ENCODE data around the gene ASTN1.

ASTN1 gene

GRCh38 chr1:176850871-176851270, 313.6 kb downstream of the ASTN1 start:
- DNase-seq (ENCODE audit: low read depth in 1 of 2, low spot score in 1 of 2): no peak
- H3K27ac ChIP-seq (replicated peaks): no peak overlapping the region
- H3K4me3 ChIP-seq (replicated peaks; ENCODE audit: insufficient read depth, low read length): no peak overlapping the region
- TF ChIP-seq REST (IDR thresholded peaks at IDR 0.05; ENCODE audit: insufficient replicate concordance, low read depth) (no peak), GABPA (IDR thresholded peaks at IDR 0.05; ENCODE audit: low read depth) (no peak), SPI1 (IDR thresholded peaks at IDR 0.05; ENCODE audit: borderline replicate concordance, low read depth) (no peak), POLR2AphosphoS5 (IDR thresholded peaks at IDR 0.05; ENCODE audit: low read depth) (no peak)
- TF ChIP-seq, protein P1, sequence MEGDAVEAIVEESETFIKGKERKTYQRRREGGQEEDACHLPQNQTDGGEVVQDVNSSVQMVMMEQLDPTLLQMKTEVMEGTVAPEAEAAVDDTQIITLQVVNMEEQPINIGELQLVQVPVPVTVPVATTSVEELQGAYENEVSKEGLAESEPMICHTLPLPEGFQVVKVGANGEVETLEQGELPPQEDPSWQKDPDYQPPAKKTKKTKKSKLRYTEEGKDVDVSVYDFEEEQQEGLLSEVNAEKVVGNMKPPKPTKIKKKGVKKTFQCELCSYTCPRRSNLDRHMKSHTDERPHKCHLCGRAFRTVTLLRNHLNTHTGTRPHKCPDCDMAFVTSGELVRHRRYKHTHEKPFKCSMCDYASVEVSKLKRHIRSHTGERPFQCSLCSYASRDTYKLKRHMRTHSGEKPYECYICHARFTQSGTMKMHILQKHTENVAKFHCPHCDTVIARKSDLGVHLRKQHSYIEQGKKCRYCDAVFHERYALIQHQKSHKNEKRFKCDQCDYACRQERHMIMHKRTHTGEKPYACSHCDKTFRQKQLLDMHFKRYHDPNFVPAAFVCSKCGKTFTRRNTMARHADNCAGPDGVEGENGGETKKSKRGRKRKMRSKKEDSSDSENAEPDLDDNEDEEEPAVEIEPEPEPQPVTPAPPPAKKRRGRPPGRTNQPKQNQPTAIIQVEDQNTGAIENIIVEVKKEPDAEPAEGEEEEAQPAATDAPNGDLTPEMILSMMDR (IDR thresholded peaks at IDR 0.05; ENCODE audit: insufficient read depth, low read length): no peak
- H3K27me3 ChIP-seq (ENCODE audit: insufficient read depth, poor library complexity, severe bottlenecking): no peaks in the 10 kb centered on the region

- no peak for TF ChIP-seq GABPA (IDR thresholded peaks at IDR 0.05; ENCODE audit: low read depth)
- no peak for TF ChIP-seq REST (IDR thresholded peaks at IDR 0.05; ENCODE audit: insufficient replicate concordance, low read depth)
- no peak overlapping the region for H3K4me3 ChIP-seq (replicated peaks; ENCODE audit: insufficient read depth, low read length)
- no peak overlapping the region for H3K27ac ChIP-seq (replicated peaks)
- DNase-seq (ENCODE audit: low read depth in 1 of 2, low spot score in 1 of 2): no peak
- H3K27me3 ChIP-seq (ENCODE audit: insufficient read depth, poor library complexity, severe bottlenecking): no peaks in the 10 kb centered on the region
Observed at GRCh38 chr1:176849281-176849680, 315.2 kb downstream of the ASTN1 start.

- DNase-seq (ENCODE audit: low read depth in 1 of 2, low spot score in 1 of 2): no peak
Observed at GRCh38 chr1:176847052-176847451, 317.5 kb downstream of the ASTN1 start.

DNA sequence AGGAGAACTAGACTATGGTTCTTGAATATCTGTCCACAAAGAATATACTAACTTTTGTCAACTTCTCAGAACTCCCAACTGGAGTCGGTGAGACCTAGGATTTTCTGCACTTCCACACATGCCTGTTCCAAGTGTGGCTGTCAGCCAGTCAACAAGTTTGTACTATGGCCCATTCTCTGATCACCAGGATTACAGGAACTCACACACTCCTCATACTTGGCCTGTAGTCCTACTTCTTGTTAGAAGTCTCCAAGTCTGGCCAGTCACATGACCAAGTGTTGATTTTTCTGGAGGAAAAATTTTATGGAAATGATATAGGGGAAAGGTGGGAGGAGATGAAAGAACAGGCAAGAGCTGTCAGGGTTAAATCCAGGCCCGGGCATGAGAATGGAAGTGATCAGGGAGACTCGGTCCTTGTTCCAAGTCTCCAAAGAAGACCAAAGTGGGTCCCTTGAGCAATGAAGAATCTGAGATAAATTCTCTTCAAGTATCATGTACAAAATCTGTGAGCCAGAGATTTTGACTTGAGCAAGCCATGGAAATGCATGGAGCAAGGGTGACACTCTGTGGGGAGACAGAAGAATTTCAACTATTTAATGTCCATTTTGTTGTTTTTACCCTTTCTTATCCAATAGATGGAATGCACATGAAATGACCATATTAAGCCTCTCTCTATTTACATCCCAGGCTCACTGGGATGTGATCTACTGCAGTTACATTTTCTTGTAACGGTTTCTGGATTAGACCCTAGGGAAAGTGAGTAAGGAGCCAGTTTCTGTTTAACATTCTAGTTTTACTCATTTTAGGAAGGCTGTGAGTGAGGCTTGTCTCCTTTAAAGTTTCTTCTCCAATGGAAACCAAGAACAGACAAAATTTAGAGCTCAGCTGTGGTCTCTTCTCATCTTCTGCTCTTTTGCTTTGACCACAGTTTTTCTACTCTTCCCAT, 320.9 kb downstream of the ASTN1 start:
- no peak for TF ChIP-seq REST (IDR thresholded peaks at IDR 0.05; ENCODE audit: insufficient replicate concordance, low read depth)
- TF ChIP-seq GABPA (IDR thresholded peaks at IDR 0.05; ENCODE audit: low read depth): no peak
- no peak for TF ChIP-seq SPI1 (IDR thresholded peaks at IDR 0.05; ENCODE audit: borderline replicate concordance, low read depth)
- TF ChIP-seq POLR2AphosphoS5 (IDR thresholded peaks at IDR 0.05; ENCODE audit: low read depth): no peak
- TF ChIP-seq, protein P1 (IDR thresholded peaks at IDR 0.05; ENCODE audit: insufficient read depth, low read length): no peak
- no peaks in the 10 kb centered on the region for H3K27me3 ChIP-seq (ENCODE audit: insufficient read depth, poor library complexity, severe bottlenecking)
- H3K27ac ChIP-seq (replicated peaks): no peak overlapping the region
- DNase-seq (ENCODE audit: low read depth in 1 of 2, low spot score in 1 of 2): peak in 1 of 2 experiments; percentile 2
- no peak overlapping the region for H3K4me3 ChIP-seq (replicated peaks; ENCODE audit: insufficient read depth, low read length)

More at GRCh38 chr1:176847052-176847451, 317.5 kb downstream of the ASTN1 start:
- Histone ChIP-seq H3K27me3 (ENCODE audit: insufficient read depth, poor library complexity, severe bottlenecking) (no peaks in the 10 kb centered on the region), H3K27ac (replicated peaks) (no peak overlapping the region), H3K4me3 (replicated peaks; ENCODE audit: insufficient read depth, low read length) (no peak overlapping the region)
- no peak for TF ChIP-seq GABPA (IDR thresholded peaks at IDR 0.05; ENCODE audit: low read depth)
- TF ChIP-seq, protein P1 (IDR thresholded peaks at IDR 0.05; ENCODE audit: insufficient read depth, low read length): no peak
- no peak for TF ChIP-seq POLR2AphosphoS5 (IDR thresholded peaks at IDR 0.05; ENCODE audit: low read depth)

All from HL-60 (cell line).